ENCODE measurements around the gene DGUOK.

Gene DGUOK

DNA sequence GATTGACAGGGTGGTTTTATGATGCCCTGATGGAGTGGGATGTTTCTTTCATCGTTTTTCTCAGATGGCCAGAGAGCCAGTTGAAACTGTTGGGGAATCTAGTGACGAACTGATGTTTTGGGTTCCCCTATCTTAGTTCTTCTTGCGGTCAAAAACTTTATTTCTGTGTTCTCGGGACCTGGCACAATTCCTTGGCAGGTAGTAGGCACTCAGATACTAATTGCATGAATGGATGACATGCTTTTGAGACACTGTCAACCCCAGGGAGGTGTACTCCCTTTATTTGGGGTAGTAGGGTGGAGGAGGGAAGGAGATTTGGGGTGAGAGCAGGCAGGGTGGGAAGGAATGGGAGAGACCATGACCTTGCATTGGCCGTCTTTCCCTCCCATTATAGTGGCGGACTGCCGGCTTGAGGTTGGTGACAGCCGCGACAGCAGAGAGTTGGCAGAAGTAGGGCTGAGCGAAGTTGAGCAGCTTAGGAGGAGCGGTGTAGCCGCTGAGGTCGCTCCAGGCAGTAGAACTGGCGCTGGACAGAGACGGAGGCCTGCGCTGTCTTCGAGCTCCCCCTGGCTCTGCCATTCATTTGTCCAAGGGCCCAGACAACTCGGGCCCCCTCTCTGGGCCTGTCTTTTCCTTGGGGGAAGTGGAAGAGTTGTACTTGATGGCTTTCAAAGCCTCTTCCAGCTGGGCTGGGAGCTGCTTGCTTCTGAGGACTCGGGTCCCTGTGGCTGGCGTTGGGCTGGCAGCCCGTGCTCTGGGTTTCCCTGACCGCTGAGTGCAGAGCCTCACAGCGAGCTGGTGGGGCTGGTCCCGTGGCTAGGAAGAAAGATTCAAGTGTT lies 60.6 kb downstream of the DGUOK start:
- DNase-seq (ENCODE audit: extremely low read depth, low read depth), result no peak
- H3K4me3 ChIP-seq (replicated peaks; ENCODE audit: low read depth, low read length), result peak overlapping the region; percentile 69
- TF ChIP-seq CTCF (IDR thresholded peaks at IDR 0.05; ENCODE audit: low read depth, low read length, missing control alignments), result no peak

DNA sequence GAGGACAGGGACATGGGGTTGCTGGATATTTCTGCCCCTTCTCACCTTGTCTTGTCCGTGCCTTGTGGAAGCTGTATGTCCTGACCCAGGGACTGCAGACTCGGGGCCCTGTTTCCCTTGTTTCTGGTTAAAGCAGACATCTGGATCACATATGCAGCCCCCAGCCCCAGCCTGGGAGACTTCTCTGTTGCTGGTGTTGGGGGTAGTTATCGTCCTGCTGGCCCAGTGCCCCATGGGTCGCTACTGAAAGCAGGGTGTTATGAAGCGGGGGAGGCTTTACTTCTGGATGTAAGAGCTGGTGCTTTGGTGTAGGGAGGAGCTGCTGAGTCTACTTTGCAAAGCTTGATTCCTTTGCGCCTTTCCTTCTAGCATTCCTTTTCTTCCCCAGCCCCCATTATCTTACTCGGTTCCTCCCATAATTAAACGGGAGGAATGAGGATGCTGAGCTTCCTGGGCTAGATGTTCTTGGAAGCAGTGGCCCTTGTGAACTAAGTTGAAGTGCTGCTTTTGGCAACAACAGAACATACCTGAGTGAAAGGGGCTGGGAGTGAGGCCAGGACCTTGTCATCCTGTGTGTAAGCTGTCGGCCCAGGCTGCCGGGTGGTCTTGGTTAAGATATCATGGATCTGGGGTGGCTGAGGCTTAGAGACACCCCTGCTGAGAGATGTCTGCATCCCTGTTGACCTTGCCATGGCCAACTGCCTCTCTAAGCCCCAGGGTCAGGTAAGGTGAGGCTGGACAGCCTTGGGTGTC lies 61.4 kb downstream of the DGUOK start:
- H3K4me3 ChIP-seq (replicated peaks; ENCODE audit: low read depth, low read length), result peak overlapping the region; percentile 69
- no peak for TF ChIP-seq CTCF (IDR thresholded peaks at IDR 0.05; ENCODE audit: low read depth, low read length, missing control alignments)
- DNase-seq (ENCODE audit: extremely low read depth, low read depth), result no peak

DNA sequence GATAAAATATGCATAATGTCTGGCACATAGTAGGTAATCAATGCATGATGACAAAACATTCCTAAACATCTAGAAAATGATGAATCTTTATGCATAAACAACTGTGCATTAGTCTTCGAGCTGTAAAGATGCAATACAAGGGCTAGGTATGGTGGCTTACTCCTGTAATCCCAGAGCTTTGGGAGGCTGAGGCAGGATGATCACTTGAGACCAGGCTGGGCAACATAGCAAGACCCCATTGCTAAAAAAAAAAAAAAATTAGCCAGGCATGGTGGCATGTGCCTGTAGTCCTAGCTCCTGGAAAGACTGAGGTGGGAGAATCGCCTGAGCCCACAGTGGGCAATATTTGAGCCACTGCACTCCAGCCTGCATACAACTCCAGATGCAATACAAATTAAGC lies 63.3 kb downstream of the DGUOK start:
- DNase-seq (ENCODE audit: extremely low read depth, low read depth), result no peak
- no peak for TF ChIP-seq CTCF (IDR thresholded peaks at IDR 0.05; ENCODE audit: low read depth, low read length, missing control alignments)
- H3K4me3 ChIP-seq (replicated peaks; ENCODE audit: low read depth, low read length), result no peak overlapping the region

GRCh38 chr2:73990531-73990930 lies 63.9 kb downstream of the DGUOK start:
- no peak for DNase-seq (ENCODE audit: extremely low read depth, low read depth)
- TF ChIP-seq CTCF (IDR thresholded peaks at IDR 0.05; ENCODE audit: low read depth, low read length, missing control alignments), result no peak
- H3K4me3 ChIP-seq (replicated peaks; ENCODE audit: low read depth, low read length), result no peak overlapping the region

DNA sequence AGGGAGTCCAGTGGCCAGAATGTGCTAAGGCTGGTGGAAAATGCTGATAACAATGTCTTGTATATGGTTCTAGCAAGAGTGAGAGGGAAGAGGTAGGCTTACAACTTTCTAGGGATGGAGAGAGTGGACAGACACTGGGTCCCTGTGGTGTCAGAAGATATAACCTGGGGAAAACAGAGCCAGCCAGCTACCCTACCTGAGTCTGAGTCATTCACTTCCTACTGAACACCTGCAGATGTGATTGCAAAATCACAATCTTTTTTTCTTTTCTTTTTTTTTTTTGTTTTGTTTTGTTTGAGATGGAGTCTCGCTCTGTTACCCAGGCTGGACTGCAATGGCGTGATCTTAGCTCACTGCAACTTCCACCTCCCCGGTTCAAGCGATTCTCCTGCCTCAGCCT lies 65.4 kb downstream of the DGUOK start:
- TF ChIP-seq CTCF (IDR thresholded peaks at IDR 0.05; ENCODE audit: low read depth, low read length, missing control alignments), result no peak

DNA sequence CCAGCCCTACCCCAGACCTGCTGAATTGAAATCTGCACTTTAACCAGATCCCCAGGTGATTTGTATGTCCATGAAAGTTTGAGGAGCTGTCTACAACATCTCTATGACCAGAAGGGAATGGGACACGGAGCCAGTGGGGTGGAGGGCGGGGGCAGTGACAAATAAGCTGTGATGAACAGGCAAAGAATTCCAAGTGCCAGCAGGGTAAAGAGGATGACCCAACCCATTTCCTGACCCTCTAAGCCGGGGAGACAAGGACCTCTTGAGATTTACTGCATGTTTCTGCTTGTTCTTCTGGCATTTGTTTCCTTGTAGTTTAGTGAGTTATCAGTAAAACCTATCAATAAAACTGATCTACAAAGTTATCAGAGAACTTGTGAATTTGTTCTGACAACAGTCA lies 66.7 kb downstream of the DGUOK start:
- no peak overlapping the region for H3K4me3 ChIP-seq (replicated peaks; ENCODE audit: low read depth, low read length)
- no peak for DNase-seq (ENCODE audit: extremely low read depth, low read depth)
- no peak for TF ChIP-seq CTCF (IDR thresholded peaks at IDR 0.05; ENCODE audit: low read depth, low read length, missing control alignments)

More for the DNA sequence above, 65.4 kb downstream of the DGUOK start:
- no peak for DNase-seq (ENCODE audit: extremely low read depth, low read depth)
- H3K4me3 ChIP-seq (replicated peaks; ENCODE audit: low read depth, low read length), result no peak overlapping the region

All from HFF-Myc (cell line).